HG03135 (cell line): Measurements from ENCODE around the gene TMOD2.

ENCODE experiments used
- ATAC-seq: cut with Tn5 transposase; IDR thresholded peaks from one replicate; pipeline ENCODE4 v1.9.1; 2021; ENCODE audit warnings: mild to moderate bottlenecking, moderate library complexity; ENCODE audit not compliant: unreplicated experiment

TMOD2 gene

GRCh38 chr15:51812598-51812997 lies 61.2 kb downstream of the TMOD2 start:
- ATAC-seq, result no peak

GRCh38 chr15:51814606-51815005 lies 63.2 kb downstream of the TMOD2 start:
- no peak for ATAC-seq

- no peak for ATAC-seq
These were observed 65.2 kb downstream of the TMOD2 start for GRCh38 chr15:51816611-51817010.

DNA sequence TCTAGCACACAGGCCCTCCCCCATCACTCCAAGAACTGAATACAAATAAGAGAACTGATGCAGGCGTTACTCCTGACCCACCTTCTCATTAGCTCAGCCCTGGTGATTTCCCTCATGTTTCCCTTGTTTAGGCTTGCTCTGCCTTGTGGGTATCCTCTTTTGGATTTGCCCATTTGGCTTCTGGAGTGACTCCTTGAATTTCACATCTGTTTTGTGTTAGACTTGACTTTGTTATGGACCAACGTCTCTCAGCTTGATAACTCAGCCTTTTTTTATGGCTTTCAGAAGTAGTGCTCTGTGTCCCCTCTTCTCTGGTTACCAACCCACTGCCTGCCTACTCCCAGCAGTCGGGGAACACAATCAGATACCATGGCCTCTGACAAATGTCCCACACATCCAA lies 66.8 kb downstream of the TMOD2 start:
- no peak for ATAC-seq

DNA sequence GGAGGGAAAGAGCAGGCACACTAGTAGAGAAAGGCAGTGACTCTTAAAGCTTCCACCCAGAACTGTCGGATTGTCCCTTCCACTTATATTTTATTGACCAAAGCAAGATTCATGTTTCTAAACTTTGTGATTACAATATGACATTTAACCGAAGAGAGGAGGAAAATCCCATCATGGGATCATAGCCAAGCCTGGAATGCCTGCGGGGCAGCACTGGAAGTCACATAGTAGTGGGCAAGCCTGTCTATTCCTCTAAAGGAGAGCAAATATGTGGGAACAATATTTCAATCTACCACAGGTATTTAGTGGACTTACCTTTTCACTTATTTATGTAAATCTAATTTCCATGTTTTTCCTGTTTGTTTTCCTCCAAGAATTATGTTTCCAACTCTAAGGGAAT lies 74.3 kb downstream of the TMOD2 start:
- ATAC-seq, result no peak

DNA sequence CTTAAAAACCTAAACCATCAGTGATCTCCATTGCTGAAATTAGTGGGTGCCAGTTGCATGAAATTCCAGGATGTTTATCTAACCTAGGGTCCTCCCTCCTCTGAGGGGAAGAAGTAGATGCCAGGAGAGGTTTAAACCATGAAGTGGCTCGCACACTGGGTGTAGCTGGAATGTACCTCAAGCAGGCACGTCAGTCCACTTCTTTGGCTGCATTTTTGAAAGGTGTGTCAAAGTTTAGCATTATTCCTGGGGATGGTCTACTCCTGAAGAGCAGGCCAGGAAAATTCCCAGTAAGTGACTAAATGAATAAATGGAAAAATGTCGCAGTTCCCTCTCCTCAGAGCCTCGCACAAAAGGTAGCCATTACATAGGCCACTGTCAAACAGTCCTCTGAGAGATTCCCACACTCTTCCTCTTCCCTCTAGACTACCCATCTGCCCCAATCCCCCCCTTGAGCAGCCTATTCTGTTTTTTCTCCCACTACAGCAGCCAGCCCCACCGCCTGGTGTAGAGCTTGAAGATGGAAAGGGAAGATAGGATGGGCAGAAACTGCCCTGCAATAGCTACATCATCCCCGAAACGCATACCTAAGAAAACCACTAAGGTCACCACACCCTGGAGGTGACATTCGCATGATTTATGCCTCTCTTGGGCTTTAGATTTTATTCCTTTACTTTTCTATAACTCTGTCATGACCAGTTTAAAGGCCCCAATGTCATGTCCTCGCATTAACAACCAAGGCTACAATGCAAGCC lies 77.4 kb downstream of the TMOD2 start:
- no peak for ATAC-seq

GRCh38 chr15:51829376-51830275 lies 78.2 kb downstream of the TMOD2 start, which contains the start of gene TMOD3:
TSS of gene TMOD3 (plus strand) at chr15:51829653. CDS start at chr15:51862885, 33,232 bp downstream.
- ATAC-seq, result peak; percentile 77

GRCh38 chr15:51830276-51830806 lies 78.9 kb downstream of the TMOD2 start:
- no peak for ATAC-seq

DNA sequence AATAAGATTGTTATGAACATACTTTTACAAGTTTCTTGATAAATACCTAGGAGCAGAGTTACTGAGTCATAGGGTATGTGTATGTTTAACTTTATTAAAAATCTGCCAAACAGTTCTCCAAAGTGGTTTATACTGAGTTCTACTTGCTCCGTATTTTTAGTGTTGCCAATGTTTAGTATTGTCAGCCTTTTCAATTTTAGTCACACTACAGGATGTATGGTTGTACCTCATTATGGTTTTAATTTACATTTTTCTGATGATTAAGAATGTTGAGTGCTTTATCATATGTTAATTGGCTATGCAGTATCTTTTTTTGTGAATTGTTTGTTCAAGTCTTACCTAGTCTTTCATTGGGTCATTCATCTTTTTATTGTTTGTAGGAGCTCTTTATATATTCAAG lies 82.4 kb downstream of the TMOD2 start:
- ATAC-seq, result no peak

GRCh38 chr15:51837792-51838251 lies 86.4 kb downstream of the TMOD2 start:
- no peak for ATAC-seq

GRCh38 chr15:51838270-51838669 lies 86.9 kb downstream of the TMOD2 start:
- ATAC-seq, result no peak

DNA sequence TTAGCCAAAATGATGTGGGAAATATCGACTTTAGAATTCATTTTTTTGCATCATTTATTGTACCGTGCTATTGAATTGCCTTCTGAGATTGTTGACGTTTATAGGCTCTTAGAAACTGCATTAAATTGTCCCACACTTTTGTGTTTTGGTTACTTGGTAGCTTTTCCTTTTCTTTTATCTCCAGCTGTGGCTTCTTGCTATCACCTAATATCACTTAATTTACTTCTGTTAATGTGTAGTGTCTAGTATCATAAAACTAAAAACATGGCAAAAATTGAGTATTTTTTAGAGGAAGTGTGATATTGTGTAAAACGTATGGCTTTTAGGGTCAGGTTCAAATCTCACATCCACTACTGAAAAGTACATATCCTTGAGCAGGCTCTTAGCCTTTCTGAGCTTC lies 89.3 kb downstream of the TMOD2 start:
- no peak for ATAC-seq

- ATAC-seq, result no peak
These were observed 90.1 kb downstream of the TMOD2 start for GRCh38 chr15:51841406-51842040.

GRCh38 chr15:51842265-51842664 lies 90.9 kb downstream of the TMOD2 start:
- ATAC-seq, result no peak

DNA sequence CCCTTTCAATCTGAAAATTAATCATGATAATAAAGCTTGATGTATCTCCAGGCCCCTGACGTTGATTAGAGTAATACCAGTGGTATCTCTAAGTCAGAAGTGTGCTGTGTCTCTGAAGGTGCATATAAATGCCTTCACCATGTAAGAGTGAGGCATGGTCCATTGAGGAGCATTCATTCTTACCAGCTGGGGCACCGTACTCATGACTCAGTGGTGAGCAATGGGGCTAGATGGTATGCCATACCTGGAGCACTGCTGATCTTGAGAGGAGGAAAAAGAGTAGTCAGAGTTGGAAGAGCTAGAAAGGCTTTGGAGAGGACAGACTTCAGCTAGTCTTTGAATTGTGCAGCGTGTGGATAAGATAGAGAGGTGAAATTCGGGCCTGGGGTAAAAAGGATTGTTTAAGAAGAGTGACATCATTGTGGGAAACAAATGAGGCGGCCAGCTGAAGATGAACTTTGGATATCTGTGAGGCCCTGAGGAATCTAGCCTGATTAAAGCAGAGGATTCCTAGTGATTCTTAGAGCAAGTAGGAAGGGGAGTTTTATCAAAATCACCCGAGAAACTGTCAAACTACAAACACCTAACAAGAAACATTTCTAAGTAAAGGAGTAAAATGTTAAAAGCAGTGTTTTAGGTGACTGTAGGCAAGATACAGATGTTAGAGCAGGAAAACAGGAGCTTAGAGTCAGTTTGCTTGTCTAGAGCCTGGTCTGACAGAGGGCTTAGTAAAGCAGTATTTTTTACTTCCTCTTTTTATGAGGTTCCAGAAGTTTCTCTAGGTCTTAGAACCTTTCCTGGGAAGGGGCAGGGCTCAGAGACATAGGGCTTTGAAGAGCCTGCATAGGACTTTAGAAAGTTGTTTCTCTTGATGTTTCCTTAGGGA lies 91.7 kb downstream of the TMOD2 start:
- no peak for ATAC-seq

DNA sequence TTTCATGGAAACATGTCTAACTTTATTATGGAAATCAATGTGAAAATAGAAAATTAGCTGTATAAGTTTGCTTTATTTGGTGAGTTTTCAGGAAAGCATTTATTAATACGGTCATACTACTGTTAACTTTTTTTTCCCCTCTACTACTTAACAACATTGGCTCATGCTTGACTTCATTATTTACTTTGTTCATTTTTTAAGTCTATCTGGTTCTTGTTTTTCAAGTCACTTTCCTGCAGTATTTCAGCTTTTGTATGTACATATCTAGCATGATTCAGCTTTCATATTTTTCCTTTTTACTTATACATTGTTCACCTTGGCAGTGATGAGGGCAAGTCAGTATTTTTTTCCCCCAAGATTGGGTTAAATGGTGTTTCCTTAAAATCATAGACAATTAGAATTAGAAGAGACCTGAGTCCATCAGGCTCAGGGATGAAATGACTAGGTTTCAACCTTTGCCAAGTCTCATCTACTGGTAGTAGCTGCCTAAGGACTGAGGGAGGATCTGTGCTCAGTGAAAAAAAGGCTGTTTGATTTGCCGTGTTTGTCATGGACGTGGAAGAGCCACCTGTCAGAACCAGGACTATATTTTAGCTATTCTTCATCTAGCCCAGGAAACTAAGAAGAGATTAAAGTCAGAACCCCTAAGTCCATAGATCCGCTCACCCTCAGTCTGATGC lies 93.5 kb downstream of the TMOD2 start:
- no peak for ATAC-seq

- no peak for ATAC-seq
These were observed 94.7 kb downstream of the TMOD2 start for GRCh38 chr15:51846066-51846462.

DNA sequence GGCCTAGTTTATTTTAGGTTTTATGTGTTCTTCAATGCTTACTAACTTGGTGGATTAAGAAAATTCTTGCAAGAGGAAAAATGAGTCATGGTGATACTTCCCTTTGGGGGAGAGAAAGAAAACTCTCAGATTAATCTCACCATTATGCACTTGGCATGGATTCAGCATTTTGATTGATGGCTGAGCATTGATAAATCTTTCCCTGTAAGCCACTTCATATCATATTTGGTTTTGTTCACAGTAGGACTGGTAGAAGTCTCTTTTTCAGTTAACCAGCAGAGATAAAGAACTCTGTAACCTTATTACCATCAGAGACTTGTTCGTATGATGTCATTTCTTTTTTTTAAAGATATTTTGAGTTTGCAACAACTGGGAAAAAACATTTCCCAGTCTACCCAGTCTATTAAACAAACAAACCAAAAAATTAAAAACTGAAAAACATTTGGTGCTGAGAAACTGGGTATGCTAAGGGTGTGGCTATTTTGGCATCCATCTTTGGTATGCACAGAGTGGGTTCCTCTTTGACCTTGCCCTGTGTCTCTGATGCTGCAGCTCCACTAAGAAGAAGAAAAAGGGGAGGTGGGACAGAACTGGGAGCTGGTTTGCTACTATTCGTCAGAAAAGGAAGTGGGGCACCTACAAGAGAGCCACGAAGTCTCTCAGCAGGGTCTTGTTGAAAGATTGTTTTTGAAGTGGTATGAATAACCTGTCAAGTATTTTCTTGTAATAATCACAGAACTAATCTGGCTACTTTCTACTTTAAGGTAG lies 95.2 kb downstream of the TMOD2 start:
- ATAC-seq, result no peak

DNA sequence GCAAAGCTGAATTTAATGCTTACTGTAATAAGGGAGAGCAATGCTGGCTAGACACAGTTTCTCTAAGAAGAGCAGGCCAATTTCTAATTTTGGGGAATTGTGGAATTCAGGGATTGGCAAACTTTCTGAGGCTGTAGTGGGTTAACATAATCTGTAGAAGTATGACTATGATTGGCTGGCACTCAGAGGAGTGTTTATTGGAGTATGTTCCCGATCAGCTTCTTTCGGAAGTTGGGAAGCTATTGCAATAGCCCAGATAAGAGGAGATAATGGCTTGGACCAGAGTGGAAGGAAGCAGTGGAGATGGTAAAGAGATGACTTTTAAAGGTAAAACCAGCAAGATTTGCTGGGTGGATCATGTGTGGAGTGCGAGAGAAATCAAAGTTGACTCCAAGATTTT lies 97.4 kb downstream of the TMOD2 start:
- ATAC-seq, result no peak
